ENCODE data around the gene DDX24. TPM values are rescaled to one million over a fixed set of nuclear protein-coding genes. Genes with fewer than 3 reads are reported as not detected.

Gene DDX24, protein sequence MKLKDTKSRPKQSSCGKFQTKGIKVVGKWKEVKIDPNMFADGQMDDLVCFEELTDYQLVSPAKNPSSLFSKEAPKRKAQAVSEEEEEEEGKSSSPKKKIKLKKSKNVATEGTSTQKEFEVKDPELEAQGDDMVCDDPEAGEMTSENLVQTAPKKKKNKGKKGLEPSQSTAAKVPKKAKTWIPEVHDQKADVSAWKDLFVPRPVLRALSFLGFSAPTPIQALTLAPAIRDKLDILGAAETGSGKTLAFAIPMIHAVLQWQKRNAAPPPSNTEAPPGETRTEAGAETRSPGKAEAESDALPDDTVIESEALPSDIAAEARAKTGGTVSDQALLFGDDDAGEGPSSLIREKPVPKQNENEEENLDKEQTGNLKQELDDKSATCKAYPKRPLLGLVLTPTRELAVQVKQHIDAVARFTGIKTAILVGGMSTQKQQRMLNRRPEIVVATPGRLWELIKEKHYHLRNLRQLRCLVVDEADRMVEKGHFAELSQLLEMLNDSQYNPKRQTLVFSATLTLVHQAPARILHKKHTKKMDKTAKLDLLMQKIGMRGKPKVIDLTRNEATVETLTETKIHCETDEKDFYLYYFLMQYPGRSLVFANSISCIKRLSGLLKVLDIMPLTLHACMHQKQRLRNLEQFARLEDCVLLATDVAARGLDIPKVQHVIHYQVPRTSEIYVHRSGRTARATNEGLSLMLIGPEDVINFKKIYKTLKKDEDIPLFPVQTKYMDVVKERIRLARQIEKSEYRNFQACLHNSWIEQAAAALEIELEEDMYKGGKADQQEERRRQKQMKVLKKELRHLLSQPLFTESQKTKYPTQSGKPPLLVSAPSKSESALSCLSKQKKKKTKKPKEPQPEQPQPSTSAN
- 10 to 100 TPM; 45.6 to 58.3 TPM for polyA plus RNA-seq

DNA sequence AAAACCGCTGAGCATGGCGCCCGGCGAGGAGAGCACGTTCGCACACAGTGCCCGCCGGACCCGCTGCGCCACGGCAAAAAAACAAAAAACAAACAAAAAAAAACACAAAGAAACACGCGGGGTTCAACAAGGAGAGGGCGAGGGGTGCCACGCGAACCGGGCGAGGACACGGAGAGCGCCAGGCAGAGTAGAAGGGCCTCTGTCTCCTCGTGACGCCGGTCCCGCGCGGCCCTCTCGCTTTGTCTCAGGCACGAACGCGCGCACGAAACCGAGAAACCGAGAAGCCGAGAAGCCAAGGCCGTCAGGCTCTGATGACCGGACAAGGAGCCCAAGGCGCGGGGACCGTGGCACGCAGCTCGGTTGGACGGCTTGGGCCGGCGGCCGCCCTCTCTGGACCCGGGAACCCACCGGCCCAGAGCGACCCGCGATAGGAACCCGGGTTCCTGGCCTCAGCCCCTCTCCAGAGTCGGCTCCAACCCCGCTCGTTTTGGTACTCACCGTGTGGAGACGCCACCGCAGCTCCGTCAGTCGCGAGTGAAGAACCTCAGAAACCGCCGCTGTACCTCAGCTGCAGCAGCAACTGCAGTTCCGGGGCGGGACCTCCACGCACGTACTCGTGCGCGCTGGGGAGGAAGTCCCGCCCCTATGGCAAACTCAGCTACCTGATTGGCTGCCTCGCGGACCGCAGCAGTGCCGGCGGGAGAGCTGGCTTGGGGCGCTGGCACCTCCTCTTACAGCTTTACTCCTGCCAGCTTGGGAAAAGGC is at the start of gene DDX24, which contains the start of gene IFI27L1:
Gene DDX24 (minus strand): TSS at position 582 of the 765 bp plus-strand sequence. CDS start 1,460 bp downstream, outside the sequence.
Gene IFI27L1 (plus strand): TSS at position 690 of the 765 bp plus-strand sequence. CDS start 15,628 bp downstream, outside the sequence.
- Histone ChIP-seq H3K27me3 (ENCODE audit: control insufficient read depth in 1 of 2, insufficient read depth in 2 of 2, low read length in 2 of 2) (no peaks in the 10 kb centered on the region), H3K36me3 (ENCODE audit: control insufficient read depth in 2 of 2, insufficient read depth in 2 of 2, low read length in 1 of 2) (peaks cover 0 to 6% of the 10 kb centered on the region in 2 donors), H3K4me1 (ENCODE audit: control insufficient read depth in 2 of 2, insufficient read depth in 2 of 2, low read length in 1 of 2) (peaks cover 2 to 3% of the 10 kb centered on the region in 2 donors), H3K9me3 (ENCODE audit: control insufficient read depth in 2 of 2, insufficient read depth in 1 of 2, low read depth in 1 of 2, low read length in 1 of 2) (no peaks in the 10 kb centered on the region), H3K4me3 (ENCODE audit: low read depth in 1 of 2, low read length in 2 of 2) (peak within 1 kb of the TSS; percentile 84 to 96), H3K27ac (ENCODE audit: low read depth in 2 of 2, low read length in 1 of 2) (peak within 1 kb of the TSS; percentile 95 to 97)
- WGBS, 2 donors, result 0 to 1% methylated on average over 77 of the region's 77 CpGs

DNA sequence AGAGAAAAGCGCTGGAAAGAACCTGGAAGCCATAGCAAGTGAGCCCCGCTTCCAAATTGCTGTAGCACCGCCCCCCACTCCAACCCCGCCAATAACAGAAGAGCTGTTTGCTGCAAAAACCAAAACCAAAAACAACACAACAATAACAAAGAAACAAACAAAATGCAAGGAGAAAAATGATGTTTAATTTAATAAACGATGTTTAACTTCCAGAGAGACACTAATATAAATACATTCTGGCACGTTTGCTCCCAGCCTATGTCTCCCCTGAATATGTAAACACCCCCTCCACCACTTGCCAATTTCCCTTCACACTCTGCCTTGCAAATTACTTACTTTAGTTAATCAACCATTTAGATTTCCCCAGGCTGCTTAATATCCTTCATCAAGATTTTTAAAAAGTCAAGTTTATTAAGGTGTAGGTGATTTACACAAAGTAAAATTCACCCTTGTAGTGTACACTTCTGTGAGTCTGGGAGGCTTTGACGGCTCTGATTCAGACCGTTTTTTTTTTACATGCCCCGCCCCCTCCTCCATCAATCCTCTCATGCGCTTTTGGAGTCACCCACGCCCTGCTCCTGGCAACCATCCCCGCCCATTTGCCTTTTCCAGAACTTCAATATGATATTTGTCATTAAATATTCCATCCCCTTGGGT is 48.9 kb upstream of the DDX24 start:
- H3K4me3 ChIP-seq (ENCODE audit: low read depth in 1 of 2, low read length in 2 of 2), result peak overlapping the region; percentile 52 to 53
- H3K27me3 ChIP-seq (ENCODE audit: control insufficient read depth in 1 of 2, insufficient read depth in 2 of 2, low read length in 2 of 2), result no peaks in the 10 kb centered on the region
- H3K9me3 ChIP-seq (ENCODE audit: control insufficient read depth in 2 of 2, insufficient read depth in 1 of 2, low read depth in 1 of 2, low read length in 1 of 2), result no peaks in the 10 kb centered on the region
- H3K4me1 ChIP-seq (ENCODE audit: control insufficient read depth in 2 of 2, insufficient read depth in 2 of 2, low read length in 1 of 2), result peaks cover 0 to 4% of the 10 kb centered on the region in 2 donors
- WGBS, 2 donors, result 0 to 1% methylated on average over 12 of the region's 12 CpGs
- H3K36me3 ChIP-seq (ENCODE audit: control insufficient read depth in 2 of 2, insufficient read depth in 2 of 2, low read length in 1 of 2), result peaks cover 0 to 5% of the 10 kb centered on the region in 2 donors
- peak overlapping the region; percentile 79 to 82 for H3K27ac ChIP-seq (ENCODE audit: low read depth in 2 of 2, low read length in 1 of 2)

DNA sequence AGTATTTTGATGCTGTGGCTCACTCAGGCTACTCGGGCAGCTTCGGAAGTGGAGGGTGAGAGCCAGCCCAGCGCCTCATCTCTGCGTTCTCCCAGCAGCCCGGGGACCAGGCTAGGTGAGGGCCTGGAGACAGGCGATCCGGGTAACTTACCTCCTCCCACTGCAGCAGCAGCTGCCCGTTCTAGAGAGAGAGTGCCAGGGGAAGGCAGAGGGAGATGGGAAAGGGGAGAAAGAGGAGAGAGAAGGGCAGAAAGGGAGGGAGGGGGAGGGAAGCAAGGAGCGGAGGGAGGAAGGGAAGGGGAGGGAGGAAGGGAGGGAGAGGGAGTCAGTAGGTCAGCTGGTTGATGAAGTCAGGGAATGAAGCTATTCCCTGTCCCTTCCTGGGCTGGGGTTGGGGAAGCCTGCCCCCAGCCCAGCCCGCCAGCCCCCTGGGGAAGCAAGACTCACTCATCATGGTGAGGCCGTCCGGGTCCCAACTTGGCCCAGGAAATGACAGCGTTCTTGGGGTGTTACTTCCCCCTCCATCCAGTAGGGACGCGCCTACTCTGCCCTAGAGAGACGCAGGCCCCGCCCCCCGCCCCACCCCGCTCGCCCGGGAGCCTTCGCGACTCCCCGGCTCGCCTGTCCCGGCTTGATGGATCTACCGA is 48.2 kb upstream of the DDX24 start, which contains the start of gene IFI27L2:
Gene IFI27L2 (minus strand): TSS at position 494 of the 647 bp plus-strand sequence. CDS start 40 bp downstream, at position 454.
- Histone ChIP-seq H3K27ac (ENCODE audit: low read depth in 2 of 2, low read length in 1 of 2) (peak within 1 kb of the TSS; percentile 79 to 82), H3K9me3 (ENCODE audit: control insufficient read depth in 2 of 2, insufficient read depth in 1 of 2, low read depth in 1 of 2, low read length in 1 of 2) (no peaks in the 10 kb centered on the region), H3K27me3 (ENCODE audit: control insufficient read depth in 1 of 2, insufficient read depth in 2 of 2, low read length in 2 of 2) (no peaks in the 10 kb centered on the region), H3K4me1 (ENCODE audit: control insufficient read depth in 2 of 2, insufficient read depth in 2 of 2, low read length in 1 of 2) (peaks cover 0 to 4% of the 10 kb centered on the region in 2 donors), H3K4me3 (ENCODE audit: low read depth in 1 of 2, low read length in 2 of 2) (peak within 1 kb of the TSS; percentile 52 to 53), H3K36me3 (ENCODE audit: control insufficient read depth in 2 of 2, insufficient read depth in 2 of 2, low read length in 1 of 2) (peaks cover 0 to 5% of the 10 kb centered on the region in 2 donors)
- 1 to 6% methylated on average over 27 of the region's 27 CpGs for WGBS, 2 donors

DNA sequence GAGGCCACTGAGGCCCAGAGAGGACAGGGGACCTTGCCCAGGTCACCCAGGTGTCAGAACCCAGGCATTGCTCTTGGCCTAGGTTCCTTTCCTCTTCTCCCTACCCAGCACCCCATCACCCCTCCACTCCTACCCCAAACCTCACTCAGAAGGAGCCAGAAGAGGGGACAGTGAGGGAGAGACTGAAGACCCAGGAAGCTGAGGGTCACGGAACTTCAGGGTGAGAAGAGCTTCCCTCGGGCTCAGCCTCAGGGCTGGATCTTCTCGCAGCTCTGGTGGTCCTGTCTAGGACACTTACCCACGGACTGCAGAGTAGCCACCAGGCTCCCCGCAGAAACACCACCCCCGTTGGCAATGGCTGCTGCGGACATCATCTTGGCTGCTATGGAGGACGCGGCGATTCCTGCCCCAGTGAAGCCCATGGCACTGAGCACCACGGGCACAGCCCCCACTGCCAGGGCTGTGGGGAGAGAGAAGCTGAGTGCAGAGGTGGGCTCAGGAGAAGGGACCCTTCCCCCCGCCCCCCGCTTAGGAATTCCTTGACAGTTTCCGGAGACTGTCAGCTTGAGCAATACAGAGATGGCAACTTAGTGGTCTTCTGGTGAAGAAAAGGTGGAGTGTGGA is 47.3 kb upstream of the DDX24 start:
- Histone ChIP-seq H3K4me3 (ENCODE audit: low read depth in 1 of 2, low read length in 2 of 2) (no peak overlapping the region), H3K4me1 (ENCODE audit: control insufficient read depth in 2 of 2, insufficient read depth in 2 of 2, low read length in 1 of 2) (peaks cover 0 to 4% of the 10 kb centered on the region in 2 donors), H3K9me3 (ENCODE audit: control insufficient read depth in 2 of 2, insufficient read depth in 1 of 2, low read depth in 1 of 2, low read length in 1 of 2) (no peaks in the 10 kb centered on the region), H3K36me3 (ENCODE audit: control insufficient read depth in 2 of 2, insufficient read depth in 2 of 2, low read length in 1 of 2) (peaks cover 0 to 5% of the 10 kb centered on the region in 2 donors), H3K27me3 (ENCODE audit: control insufficient read depth in 1 of 2, insufficient read depth in 2 of 2, low read length in 2 of 2) (no peaks in the 10 kb centered on the region), H3K27ac (ENCODE audit: low read depth in 2 of 2, low read length in 1 of 2) (no peak overlapping the region)
- 89 to 91% methylated on average over 14 of the region's 14 CpGs for WGBS, 2 donors

DNA sequence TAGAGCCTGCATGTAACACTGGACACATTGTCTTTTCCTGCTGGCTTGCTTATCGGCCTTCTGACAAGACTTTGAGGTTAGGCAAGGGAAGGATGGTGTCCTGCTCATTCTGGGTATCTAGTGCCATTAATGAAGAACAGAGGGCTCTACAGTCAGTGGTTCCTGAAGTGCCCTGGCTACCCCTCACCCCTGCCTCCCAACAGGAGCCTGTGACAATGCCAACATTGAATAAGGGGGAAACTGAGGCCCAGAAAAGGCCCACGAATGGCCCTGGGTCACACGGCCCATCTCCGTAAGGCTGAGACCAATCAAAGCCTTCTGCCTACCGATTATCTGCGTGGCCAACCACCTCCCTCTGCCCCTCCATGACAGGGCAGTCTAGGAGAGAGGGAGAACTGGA is 46.3 kb upstream of the DDX24 start:
- Histone ChIP-seq H3K27me3 (ENCODE audit: control insufficient read depth in 1 of 2, insufficient read depth in 2 of 2, low read length in 2 of 2) (no peaks in the 10 kb centered on the region), H3K36me3 (ENCODE audit: control insufficient read depth in 2 of 2, insufficient read depth in 2 of 2, low read length in 1 of 2) (peaks cover 0 to 5% of the 10 kb centered on the region in 2 donors), H3K4me1 (ENCODE audit: control insufficient read depth in 2 of 2, insufficient read depth in 2 of 2, low read length in 1 of 2) (peaks cover 0 to 4% of the 10 kb centered on the region in 2 donors), H3K27ac (ENCODE audit: low read depth in 2 of 2, low read length in 1 of 2) (no peak overlapping the region), H3K4me3 (ENCODE audit: low read depth in 1 of 2, low read length in 2 of 2) (no peak overlapping the region), H3K9me3 (ENCODE audit: control insufficient read depth in 2 of 2, insufficient read depth in 1 of 2, low read depth in 1 of 2, low read length in 1 of 2) (no peaks in the 10 kb centered on the region)
- 93 to 96% methylated on average over 6 of the region's 6 CpGs for WGBS, 2 donors

DNA sequence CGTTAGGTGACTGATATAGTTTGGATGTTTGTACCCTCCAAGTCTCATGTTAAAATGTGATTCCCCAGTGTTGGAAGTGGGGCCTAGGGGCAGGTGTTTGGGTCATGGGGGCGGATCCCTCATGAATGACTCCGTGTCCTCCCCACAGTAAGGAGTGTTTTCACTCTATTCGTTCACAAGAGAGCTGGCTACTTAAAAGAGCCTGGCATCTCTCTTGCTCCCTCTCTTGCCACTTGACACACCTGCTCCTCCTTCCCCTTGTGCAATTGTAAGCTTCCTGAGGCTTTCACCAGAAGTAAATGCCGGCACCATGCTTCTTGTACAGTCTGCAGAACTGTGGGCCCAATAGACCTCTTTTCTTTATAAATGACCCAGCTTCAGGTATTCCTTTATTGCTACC is 45.8 kb upstream of the DDX24 start:
- H3K9me3 ChIP-seq (ENCODE audit: control insufficient read depth in 2 of 2, insufficient read depth in 1 of 2, low read depth in 1 of 2, low read length in 1 of 2), result no peaks in the 10 kb centered on the region
- WGBS, 2 donors, result 85 to 86% methylated on average over 5 of the region's 5 CpGs
- peaks cover 0 to 5% of the 10 kb centered on the region in 2 donors for H3K36me3 ChIP-seq (ENCODE audit: control insufficient read depth in 2 of 2, insufficient read depth in 2 of 2, low read length in 1 of 2)
- H3K4me3 ChIP-seq (ENCODE audit: low read depth in 1 of 2, low read length in 2 of 2), result no peak overlapping the region
- H3K27ac ChIP-seq (ENCODE audit: low read depth in 2 of 2, low read length in 1 of 2), result no peak overlapping the region
- H3K27me3 ChIP-seq (ENCODE audit: control insufficient read depth in 1 of 2, insufficient read depth in 2 of 2, low read length in 2 of 2), result no peaks in the 10 kb centered on the region
- peaks cover 0 to 4% of the 10 kb centered on the region in 2 donors for H3K4me1 ChIP-seq (ENCODE audit: control insufficient read depth in 2 of 2, insufficient read depth in 2 of 2, low read length in 1 of 2)

DNA sequence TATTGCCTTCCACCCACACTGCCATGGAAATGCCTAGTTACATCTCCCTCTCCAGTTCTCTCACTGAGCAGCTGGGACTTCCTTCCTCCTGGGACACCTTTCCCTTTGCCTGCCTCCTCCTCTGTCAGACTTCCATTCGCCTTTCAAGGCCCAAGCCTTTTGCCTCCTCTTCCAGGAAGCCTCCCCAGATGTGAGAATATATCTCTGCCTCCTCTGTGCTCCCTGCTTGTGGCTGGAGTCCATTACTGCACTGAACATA is 45.3 kb upstream of the DDX24 start:
- Histone ChIP-seq H3K4me1 (ENCODE audit: control insufficient read depth in 2 of 2, insufficient read depth in 2 of 2, low read length in 1 of 2) (peaks cover 0 to 4% of the 10 kb centered on the region in 2 donors), H3K27me3 (ENCODE audit: control insufficient read depth in 1 of 2, insufficient read depth in 2 of 2, low read length in 2 of 2) (no peaks in the 10 kb centered on the region), H3K9me3 (ENCODE audit: control insufficient read depth in 2 of 2, insufficient read depth in 1 of 2, low read depth in 1 of 2, low read length in 1 of 2) (no peaks in the 10 kb centered on the region), H3K27ac (ENCODE audit: low read depth in 2 of 2, low read length in 1 of 2) (no peak overlapping the region), H3K4me3 (ENCODE audit: low read depth in 1 of 2, low read length in 2 of 2) (no peak overlapping the region), H3K36me3 (ENCODE audit: control insufficient read depth in 2 of 2, insufficient read depth in 2 of 2, low read length in 1 of 2) (peaks cover 0 to 5% of the 10 kb centered on the region in 2 donors)
- 84 to 93% methylated on average over 1 of the region's 1 CpG for WGBS, 2 donors

DNA sequence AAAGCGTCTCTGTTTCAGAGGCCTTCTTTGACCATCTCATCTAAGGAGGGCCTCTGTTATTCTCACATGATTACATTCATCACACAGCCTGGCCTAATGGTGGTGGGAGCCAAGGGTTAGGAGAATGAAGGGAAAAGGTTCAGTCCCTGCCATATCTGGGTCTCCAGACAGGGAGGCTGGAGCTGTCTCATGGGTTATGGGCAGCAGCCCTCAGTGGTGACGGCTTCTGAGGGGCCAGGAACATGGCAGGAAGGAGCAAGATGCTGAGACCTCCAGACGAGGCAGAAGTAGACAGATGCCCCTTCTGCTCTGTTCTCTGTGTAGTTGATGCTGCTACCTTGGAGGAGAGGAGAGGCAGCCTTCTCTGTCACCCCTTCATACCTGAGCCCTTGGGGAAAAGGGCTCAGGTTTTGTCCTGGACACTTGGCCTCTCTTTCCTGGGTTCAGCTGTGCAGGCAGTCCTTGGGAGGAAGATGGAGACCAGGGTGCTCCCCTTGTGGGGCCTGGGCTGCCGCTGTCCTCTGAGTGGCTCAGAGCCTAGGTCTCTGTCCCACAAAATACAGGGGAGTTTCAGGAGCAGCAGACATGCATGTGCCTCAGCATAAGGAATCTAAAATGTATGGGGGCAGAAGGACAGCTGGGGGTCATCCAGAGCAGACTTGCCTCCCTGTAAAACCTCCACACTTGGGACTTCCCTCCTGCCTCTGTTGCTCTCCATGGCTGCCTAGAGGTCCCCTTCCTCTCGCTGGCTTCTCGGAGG is 44.8 kb upstream of the DDX24 start:
- 87 to 92% methylated on average over 6 of the region's 6 CpGs for WGBS, 2 donors
- peaks cover 0 to 4% of the 10 kb centered on the region in 2 donors for H3K4me1 ChIP-seq (ENCODE audit: control insufficient read depth in 2 of 2, insufficient read depth in 2 of 2, low read length in 1 of 2)
- H3K9me3 ChIP-seq (ENCODE audit: control insufficient read depth in 2 of 2, insufficient read depth in 1 of 2, low read depth in 1 of 2, low read length in 1 of 2), result peaks cover 0 to under 1% of the 10 kb centered on the region in 2 donors
- no peaks in the 10 kb centered on the region for H3K27me3 ChIP-seq (ENCODE audit: control insufficient read depth in 1 of 2, insufficient read depth in 2 of 2, low read length in 2 of 2)
- H3K36me3 ChIP-seq (ENCODE audit: control insufficient read depth in 2 of 2, insufficient read depth in 2 of 2, low read length in 1 of 2), result peaks cover 0 to 5% of the 10 kb centered on the region in 2 donors
- H3K4me3 ChIP-seq (ENCODE audit: low read depth in 1 of 2, low read length in 2 of 2), result no peak overlapping the region
- H3K27ac ChIP-seq (ENCODE audit: low read depth in 2 of 2, low read length in 1 of 2), result no peak overlapping the region

Measured in esophagus (tissue), 2 donors.